Measurements from ENCODE around the gene ARID1A.

ARID1A gene

DNA sequence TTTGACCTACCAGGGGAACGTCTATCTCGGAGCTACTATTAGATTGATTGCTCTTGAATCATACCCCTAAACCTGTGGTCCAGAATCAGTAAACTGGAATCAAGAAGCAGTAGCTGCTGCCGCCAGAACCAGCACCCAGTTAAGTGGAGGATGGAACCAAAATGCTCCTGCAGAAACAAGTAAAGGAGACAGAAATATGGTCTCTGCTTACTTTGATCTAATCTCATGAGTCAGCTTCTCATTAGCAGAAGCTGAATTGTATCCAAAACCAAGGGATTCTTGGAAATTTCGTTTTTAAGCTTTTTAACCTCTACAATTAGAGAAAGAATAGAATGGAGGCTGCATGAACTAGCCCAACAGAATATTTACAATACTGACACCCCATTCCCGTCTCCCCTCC, 49.4 kb downstream of the ARID1A start:
- TF ChIP-seq, protein P1, sequence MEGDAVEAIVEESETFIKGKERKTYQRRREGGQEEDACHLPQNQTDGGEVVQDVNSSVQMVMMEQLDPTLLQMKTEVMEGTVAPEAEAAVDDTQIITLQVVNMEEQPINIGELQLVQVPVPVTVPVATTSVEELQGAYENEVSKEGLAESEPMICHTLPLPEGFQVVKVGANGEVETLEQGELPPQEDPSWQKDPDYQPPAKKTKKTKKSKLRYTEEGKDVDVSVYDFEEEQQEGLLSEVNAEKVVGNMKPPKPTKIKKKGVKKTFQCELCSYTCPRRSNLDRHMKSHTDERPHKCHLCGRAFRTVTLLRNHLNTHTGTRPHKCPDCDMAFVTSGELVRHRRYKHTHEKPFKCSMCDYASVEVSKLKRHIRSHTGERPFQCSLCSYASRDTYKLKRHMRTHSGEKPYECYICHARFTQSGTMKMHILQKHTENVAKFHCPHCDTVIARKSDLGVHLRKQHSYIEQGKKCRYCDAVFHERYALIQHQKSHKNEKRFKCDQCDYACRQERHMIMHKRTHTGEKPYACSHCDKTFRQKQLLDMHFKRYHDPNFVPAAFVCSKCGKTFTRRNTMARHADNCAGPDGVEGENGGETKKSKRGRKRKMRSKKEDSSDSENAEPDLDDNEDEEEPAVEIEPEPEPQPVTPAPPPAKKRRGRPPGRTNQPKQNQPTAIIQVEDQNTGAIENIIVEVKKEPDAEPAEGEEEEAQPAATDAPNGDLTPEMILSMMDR (IDR thresholded peaks at IDR 0.05; ENCODE audit: low read depth, low read length, missing control alignments): no peak
- DNase-seq (ENCODE audit: low read depth): no peak
- H3K4me3 ChIP-seq (ENCODE audit: low read depth, low read length): no peak overlapping the region; the same call in 1 of the 2 replicates

DNA sequence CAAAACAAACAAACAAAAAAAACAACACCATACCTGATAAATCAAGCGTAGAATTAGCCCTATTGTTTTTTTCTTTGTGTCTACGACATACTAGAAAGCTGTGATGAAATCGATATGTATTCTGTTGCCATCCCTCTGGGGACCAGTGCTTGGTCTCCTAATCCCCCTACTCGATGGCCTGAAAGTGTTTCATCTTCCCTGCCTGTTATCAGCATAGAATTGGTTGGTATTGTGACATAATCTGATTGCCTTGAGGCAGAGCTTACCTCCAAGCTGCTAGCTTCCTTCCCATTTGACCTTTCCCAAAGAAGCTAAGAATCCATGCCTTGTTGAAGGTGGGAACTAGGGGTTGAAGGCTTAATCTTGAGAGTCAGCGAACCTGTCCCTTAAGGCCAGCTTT, 51.2 kb downstream of the ARID1A start:
- no peak for DNase-seq (ENCODE audit: low read depth)
- H3K4me3 ChIP-seq (ENCODE audit: low read depth, low read length): no peak overlapping the region
- TF ChIP-seq, protein P1 (IDR thresholded peaks at IDR 0.05; ENCODE audit: low read depth, low read length, missing control alignments): no peak

DNA sequence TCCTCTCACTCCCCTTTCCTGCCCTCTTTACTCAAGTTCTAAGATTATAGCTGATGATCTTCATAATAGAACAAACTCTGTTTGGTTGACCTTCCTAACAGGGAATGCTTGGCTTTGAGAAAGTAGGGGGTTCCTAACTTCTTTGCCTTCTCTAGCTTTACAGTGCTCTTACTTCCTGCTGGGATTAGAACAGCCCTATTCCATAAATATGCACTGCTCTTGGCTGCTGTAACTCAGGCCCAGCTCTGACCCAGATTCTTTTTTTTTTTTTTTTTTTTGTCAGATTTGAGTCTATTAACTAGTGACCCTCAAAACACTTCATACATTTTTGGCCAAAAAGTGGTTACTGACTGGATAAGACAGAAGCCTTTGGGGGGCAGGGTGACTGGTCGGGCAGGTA, 52.5 kb downstream of the ARID1A start:
- TF ChIP-seq, protein P1 (IDR thresholded peaks at IDR 0.05; ENCODE audit: low read depth, low read length, missing control alignments): no peak
- no peak overlapping the region for H3K4me3 ChIP-seq (ENCODE audit: low read depth, low read length)
- DNase-seq (ENCODE audit: low read depth): no peak

DNA sequence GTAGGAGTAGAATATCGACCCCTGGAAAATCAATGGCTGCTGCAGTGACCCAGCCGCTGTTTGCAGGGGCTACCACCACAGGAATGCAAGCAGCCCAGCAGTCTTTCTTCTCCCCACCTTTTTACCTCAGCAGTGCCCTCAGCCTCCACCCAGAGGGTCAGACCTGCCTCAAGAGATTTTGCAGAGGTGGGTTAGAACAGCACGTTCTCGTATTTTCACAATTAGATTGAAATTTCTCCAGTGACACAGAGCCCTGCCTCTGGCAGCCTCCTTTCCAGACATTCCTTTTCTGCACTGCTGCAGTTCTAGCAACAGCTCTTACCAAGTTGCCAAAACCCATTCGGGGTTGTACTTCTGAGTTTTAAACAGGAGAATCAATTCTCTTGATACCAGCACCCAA, 53.6 kb downstream of the ARID1A start:
- TF ChIP-seq, protein P1 (IDR thresholded peaks at IDR 0.05; ENCODE audit: low read depth, low read length, missing control alignments): no peak
- H3K4me3 ChIP-seq (ENCODE audit: low read depth, low read length): no peak overlapping the region
- no peak for DNase-seq (ENCODE audit: low read depth)

DNA sequence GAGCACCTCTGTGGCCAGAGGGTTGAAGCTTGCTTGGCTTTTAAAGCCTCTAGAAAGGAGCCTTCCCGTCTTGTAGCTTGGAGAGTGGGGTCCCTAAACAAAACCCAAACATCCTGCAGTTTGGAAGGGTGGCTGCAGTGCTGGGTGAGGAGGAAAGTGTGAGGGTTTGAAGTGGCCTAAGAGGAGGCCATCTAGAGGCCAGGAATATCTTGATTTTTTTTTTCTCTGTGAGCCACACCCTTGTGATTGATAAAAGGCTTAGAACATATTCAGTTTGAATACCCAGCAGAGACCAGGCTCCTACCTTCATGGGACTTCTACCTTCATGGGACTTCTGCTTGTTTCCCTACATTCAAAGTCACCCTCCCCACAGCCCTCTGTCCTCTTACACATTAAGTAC, 54.6 kb downstream of the ARID1A start:
- TF ChIP-seq, protein P1 (IDR thresholded peaks at IDR 0.05; ENCODE audit: low read depth, low read length, missing control alignments): no peak
- no peak for DNase-seq (ENCODE audit: low read depth)

DNA sequence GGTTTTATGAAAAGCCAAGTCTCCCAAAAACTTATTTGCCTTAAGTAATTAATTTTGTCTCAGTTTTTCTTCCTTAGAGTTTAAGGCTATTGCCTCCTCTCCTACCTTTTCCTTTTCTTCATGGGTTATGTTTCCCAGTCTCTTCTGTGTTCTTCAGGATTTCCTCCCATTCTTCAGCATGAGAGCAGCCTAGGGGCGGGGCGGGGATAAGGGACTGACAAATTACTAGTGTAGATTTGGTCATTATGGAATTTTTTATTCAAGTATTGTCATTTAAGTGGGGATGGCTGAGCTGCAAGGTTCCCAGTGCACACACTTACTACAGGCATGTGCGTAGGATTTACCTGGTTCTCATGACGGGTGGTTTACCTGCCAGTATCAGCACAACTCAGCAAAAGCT, 56.7 kb downstream of the ARID1A start:
- TF ChIP-seq, protein P1 (IDR thresholded peaks at IDR 0.05; ENCODE audit: low read depth, low read length, missing control alignments): no peak
- no peak for DNase-seq (ENCODE audit: low read depth)
- H3K4me3 ChIP-seq (ENCODE audit: low read depth, low read length): no peak overlapping the region

More for the DNA sequence above, 54.6 kb downstream of the ARID1A start:
- no peak overlapping the region for H3K4me3 ChIP-seq (ENCODE audit: low read depth, low read length)

DNA sequence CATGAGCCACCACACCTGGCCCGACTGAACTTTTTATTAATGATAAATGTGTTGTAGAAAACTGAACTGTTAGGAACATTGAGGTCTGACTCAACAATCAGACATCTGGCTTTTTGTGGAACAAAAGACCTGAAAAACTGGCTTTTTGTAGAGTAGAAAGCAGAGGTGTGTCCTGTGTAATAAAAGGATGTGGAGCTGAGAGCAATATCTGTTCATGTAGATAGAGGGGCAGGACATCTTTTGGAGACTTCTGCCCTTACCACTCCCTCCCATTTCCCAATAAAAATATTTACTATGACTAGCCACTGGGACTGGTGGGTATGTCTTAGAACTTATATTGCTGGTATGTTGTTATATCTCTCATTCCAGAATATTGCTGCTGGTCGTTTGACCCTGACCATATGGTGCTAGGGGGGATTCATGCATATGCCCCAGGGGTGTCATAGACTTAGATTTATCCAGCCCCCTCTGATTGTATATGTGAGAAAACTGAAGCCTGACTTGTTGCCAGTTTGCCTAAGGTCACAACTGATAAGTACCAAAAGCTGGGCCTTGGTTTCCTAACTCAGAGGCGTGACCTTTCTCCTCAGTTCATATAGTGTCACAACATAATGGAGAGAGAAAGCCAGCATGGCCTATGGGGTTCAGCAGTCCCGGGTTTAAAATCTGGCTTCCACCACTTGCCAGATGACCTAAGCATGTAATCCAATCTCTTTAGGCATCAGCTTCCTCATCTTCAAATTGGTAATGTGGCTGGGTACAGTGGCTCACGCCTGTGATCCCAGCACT, 58.5 kb downstream of the ARID1A start:
- no peak for DNase-seq (ENCODE audit: low read depth)
- TF ChIP-seq, protein P1 (IDR thresholded peaks at IDR 0.05; ENCODE audit: low read depth, low read length, missing control alignments): no peak
- no peak overlapping the region for H3K4me3 ChIP-seq (ENCODE audit: low read depth, low read length)
